ENCODE results near the gene TPD52L1.

TPD52L1 gene

GRCh38 chr6:125230674-125231073, 77.1 kb downstream of the TPD52L1 start:
- Histone ChIP-seq H4K91ac (ENCODE audit: low read length) (no peak overlapping the region), H3K23ac (ENCODE audit: low read length in 2 of 2) (no peak overlapping the region), H3K79me1 (replicated peaks; ENCODE audit: low read length, poor library complexity, severe bottlenecking) (peaks cover 3% of the 10 kb centered on the region), H4K8ac (ENCODE audit: low read length) (no peak overlapping the region), H2AK5ac (ENCODE audit: low read length, severe bottlenecking) (no peak overlapping the region), H3K18ac (ENCODE audit: low read depth in 1 of 2, low read length in 2 of 2) (no peak overlapping the region), H3K9me3 (ENCODE audit: control insufficient read depth, low read length) (no peaks in the 10 kb centered on the region), H3K4me1 (ENCODE audit: control insufficient read depth, insufficient read depth, low read depth, low read length) (no peaks in the 10 kb centered on the region), H3K4me3 (ENCODE audit: insufficient read depth in 1 of 2, low read depth in 1 of 2, low read length in 2 of 2) (no peak overlapping the region), H2BK5ac (ENCODE audit: low read depth, low read length, poor library complexity, severe bottlenecking) (no peak overlapping the region), H2AFZ (ENCODE audit: low read depth, low read length) (no peak overlapping the region), H2BK15ac (ENCODE audit: low read depth, poor library complexity, severe bottlenecking) (no peak overlapping the region), H2BK12ac (ENCODE audit: low read length in 2 of 2) (no peak overlapping the region), H2BK120ac (ENCODE audit: low read depth, low read length) (no peak overlapping the region), H3K36me3 (ENCODE audit: control insufficient read depth in 1 of 2, insufficient read depth in 2 of 2, low read depth in 1 of 2, low read length in 2 of 2) (no peaks in the 10 kb centered on the region), H3K27me3 (ENCODE audit: control insufficient read depth in 1 of 2, insufficient read depth in 1 of 2, low read length in 2 of 2) (no peaks in the 10 kb centered on the region), H3K9ac (ENCODE audit: low read length) (no peak overlapping the region), H3K4ac (ENCODE audit: low read depth in 1 of 2, low read length in 2 of 2) (no peak overlapping the region), H3K4me2 (ENCODE audit: low read length, poor library complexity, severe bottlenecking) (no peak overlapping the region), H3K14ac (ENCODE audit: low read length in 2 of 2) (no peak overlapping the region), H3K27ac (ENCODE audit: low read length, poor library complexity, severe bottlenecking) (no peak overlapping the region)
- 89% methylated on average over 2 of the region's 3 CpGs for WGBS
- DNase-seq = no peak

GRCh38 chr6:125231133-125231532, 77.6 kb downstream of the TPD52L1 start:
- WGBS = 100% methylated on average over 1 of the region's 1 CpG

GRCh38 chr6:125231574-125232343, 78.2 kb downstream of the TPD52L1 start:
- H2BK15ac ChIP-seq (ENCODE audit: low read depth, poor library complexity, severe bottlenecking) = no peak overlapping the region
- no peak overlapping the region for H3K18ac ChIP-seq (ENCODE audit: low read depth in 1 of 2, low read length in 2 of 2)
- H4K91ac ChIP-seq (ENCODE audit: low read length) = no peak overlapping the region
- no peak for DNase-seq
- no peak overlapping the region for H3K4ac ChIP-seq (ENCODE audit: low read depth in 1 of 2, low read length in 2 of 2)
- H3K4me2 ChIP-seq (ENCODE audit: low read length, poor library complexity, severe bottlenecking) = no peak overlapping the region
- no peaks in the 10 kb centered on the region for H3K9me3 ChIP-seq (ENCODE audit: control insufficient read depth, low read length)
- H2AFZ ChIP-seq (ENCODE audit: low read depth, low read length) = no peak overlapping the region
- 86% methylated on average over 6 of the region's 7 CpGs for WGBS
- H3K36me3 ChIP-seq (ENCODE audit: control insufficient read depth in 1 of 2, insufficient read depth in 2 of 2, low read depth in 1 of 2, low read length in 2 of 2) = no peaks in the 10 kb centered on the region
- H3K4me1 ChIP-seq (ENCODE audit: control insufficient read depth, insufficient read depth, low read depth, low read length) = no peaks in the 10 kb centered on the region
- no peak overlapping the region for H2BK5ac ChIP-seq (ENCODE audit: low read depth, low read length, poor library complexity, severe bottlenecking)
- H2BK120ac ChIP-seq (ENCODE audit: low read depth, low read length) = no peak overlapping the region
- H3K27ac ChIP-seq (ENCODE audit: low read length, poor library complexity, severe bottlenecking) = no peak overlapping the region
- H3K79me1 ChIP-seq (replicated peaks; ENCODE audit: low read length, poor library complexity, severe bottlenecking) = peaks cover 5% of the 10 kb centered on the region
- no peak overlapping the region for H3K4me3 ChIP-seq (ENCODE audit: insufficient read depth in 1 of 2, low read depth in 1 of 2, low read length in 2 of 2)
- no peak overlapping the region for H2AK5ac ChIP-seq (ENCODE audit: low read length, severe bottlenecking)
- H3K9ac ChIP-seq (ENCODE audit: low read length) = no peak overlapping the region
- no peaks in the 10 kb centered on the region for H3K27me3 ChIP-seq (ENCODE audit: control insufficient read depth in 1 of 2, insufficient read depth in 1 of 2, low read length in 2 of 2)
- H3K14ac ChIP-seq (ENCODE audit: low read length in 2 of 2) = no peak overlapping the region
- no peak overlapping the region for H4K8ac ChIP-seq (ENCODE audit: low read length)
- no peak overlapping the region for H3K23ac ChIP-seq (ENCODE audit: low read length in 2 of 2)
- no peak overlapping the region for H2BK12ac ChIP-seq (ENCODE audit: low read length in 2 of 2)

More at GRCh38 chr6:125231133-125231532, 77.6 kb downstream of the TPD52L1 start:
- no peak overlapping the region for H4K8ac ChIP-seq (ENCODE audit: low read length)
- H3K27me3 ChIP-seq (ENCODE audit: control insufficient read depth in 1 of 2, insufficient read depth in 1 of 2, low read length in 2 of 2) = no peaks in the 10 kb centered on the region
- no peaks in the 10 kb centered on the region for H3K9me3 ChIP-seq (ENCODE audit: control insufficient read depth, low read length)
- no peak for DNase-seq
- H3K4ac ChIP-seq (ENCODE audit: low read depth in 1 of 2, low read length in 2 of 2) = no peak overlapping the region
- H3K79me1 ChIP-seq (replicated peaks; ENCODE audit: low read length, poor library complexity, severe bottlenecking) = peaks cover 3% of the 10 kb centered on the region
- H2AFZ ChIP-seq (ENCODE audit: low read depth, low read length) = no peak overlapping the region
- no peak overlapping the region for H3K4me3 ChIP-seq (ENCODE audit: insufficient read depth in 1 of 2, low read depth in 1 of 2, low read length in 2 of 2)
- no peak overlapping the region for H4K91ac ChIP-seq (ENCODE audit: low read length)
- no peak overlapping the region for H3K27ac ChIP-seq (ENCODE audit: low read length, poor library complexity, severe bottlenecking)
- no peaks in the 10 kb centered on the region for H3K36me3 ChIP-seq (ENCODE audit: control insufficient read depth in 1 of 2, insufficient read depth in 2 of 2, low read depth in 1 of 2, low read length in 2 of 2)
- H3K23ac ChIP-seq (ENCODE audit: low read length in 2 of 2) = no peak overlapping the region
- H3K4me1 ChIP-seq (ENCODE audit: control insufficient read depth, insufficient read depth, low read depth, low read length) = no peaks in the 10 kb centered on the region
- H3K14ac ChIP-seq (ENCODE audit: low read length in 2 of 2) = peak overlapping the region in 1 of 2 experiments; percentile 4
- H2BK15ac ChIP-seq (ENCODE audit: low read depth, poor library complexity, severe bottlenecking) = no peak overlapping the region
- H3K9ac ChIP-seq (ENCODE audit: low read length) = no peak overlapping the region
- no peak overlapping the region for H3K18ac ChIP-seq (ENCODE audit: low read depth in 1 of 2, low read length in 2 of 2)
- H2AK5ac ChIP-seq (ENCODE audit: low read length, severe bottlenecking) = no peak overlapping the region
- H2BK12ac ChIP-seq (ENCODE audit: low read length in 2 of 2) = no peak overlapping the region
- no peak overlapping the region for H2BK120ac ChIP-seq (ENCODE audit: low read depth, low read length)
- H3K4me2 ChIP-seq (ENCODE audit: low read length, poor library complexity, severe bottlenecking) = no peak overlapping the region
- no peak overlapping the region for H2BK5ac ChIP-seq (ENCODE audit: low read depth, low read length, poor library complexity, severe bottlenecking)

GRCh38 chr6:125232466-125232865, 78.9 kb downstream of the TPD52L1 start:
- Histone ChIP-seq H2AFZ (ENCODE audit: low read depth, low read length) (no peak overlapping the region), H3K4ac (ENCODE audit: low read depth in 1 of 2, low read length in 2 of 2) (no peak overlapping the region), H2BK15ac (ENCODE audit: low read depth, poor library complexity, severe bottlenecking) (no peak overlapping the region)

More at GRCh38 chr6:125232466-125232865, 78.9 kb downstream of the TPD52L1 start:
- Histone ChIP-seq H2AK5ac (ENCODE audit: low read length, severe bottlenecking) (no peak overlapping the region), H3K14ac (ENCODE audit: low read length in 2 of 2) (no peak overlapping the region), H3K18ac (ENCODE audit: low read depth in 1 of 2, low read length in 2 of 2) (no peak overlapping the region), H3K79me1 (replicated peaks; ENCODE audit: low read length, poor library complexity, severe bottlenecking) (peaks cover 3% of the 10 kb centered on the region), H2BK5ac (ENCODE audit: low read depth, low read length, poor library complexity, severe bottlenecking) (no peak overlapping the region), H4K8ac (ENCODE audit: low read length) (no peak overlapping the region), H3K23ac (ENCODE audit: low read length in 2 of 2) (no peak overlapping the region), H2BK120ac (ENCODE audit: low read depth, low read length) (no peak overlapping the region), H3K4me1 (ENCODE audit: control insufficient read depth, insufficient read depth, low read depth, low read length) (no peaks in the 10 kb centered on the region), H3K27ac (ENCODE audit: low read length, poor library complexity, severe bottlenecking) (no peak overlapping the region), H4K91ac (ENCODE audit: low read length) (no peak overlapping the region), H3K36me3 (ENCODE audit: control insufficient read depth in 1 of 2, insufficient read depth in 2 of 2, low read depth in 1 of 2, low read length in 2 of 2) (no peaks in the 10 kb centered on the region), H3K9ac (ENCODE audit: low read length) (no peak overlapping the region), H3K9me3 (ENCODE audit: control insufficient read depth, low read length) (no peaks in the 10 kb centered on the region), H3K4me2 (ENCODE audit: low read length, poor library complexity, severe bottlenecking) (no peak overlapping the region), H2BK12ac (ENCODE audit: low read length in 2 of 2) (no peak overlapping the region), H3K27me3 (ENCODE audit: control insufficient read depth in 1 of 2, insufficient read depth in 1 of 2, low read length in 2 of 2) (no peaks in the 10 kb centered on the region), H3K4me3 (ENCODE audit: insufficient read depth in 1 of 2, low read depth in 1 of 2, low read length in 2 of 2) (no peak overlapping the region)
- WGBS = no CpG with 5 or more reads among the region's 1 CpG
- peak; percentile 6 for DNase-seq

Measured in mesenchymal stem cell (in vitro differentiated cells and primary cell).